Measurements from ENCODE around the gene BLVRB. TPM values are rescaled to one million over a fixed set of nuclear protein-coding genes. Genes with fewer than 3 reads are reported as not detected.
A peak's percentile ranks its signal among the peaks of the same experiment; 100 is the strongest.
"Not testable (repeated sequence)": the region's sequence is repeated elsewhere in the genome, so short reads cannot be mapped to it uniquely, and the experiment has no call there.

The BLVRB gene
- total and polyA plus RNA-seq, 9 of the 15 experiments (the other 6 are each of a cell fraction or from before 2014, with no cell fraction given): 81.1 to 749 (median 331) TPM

DNA sequence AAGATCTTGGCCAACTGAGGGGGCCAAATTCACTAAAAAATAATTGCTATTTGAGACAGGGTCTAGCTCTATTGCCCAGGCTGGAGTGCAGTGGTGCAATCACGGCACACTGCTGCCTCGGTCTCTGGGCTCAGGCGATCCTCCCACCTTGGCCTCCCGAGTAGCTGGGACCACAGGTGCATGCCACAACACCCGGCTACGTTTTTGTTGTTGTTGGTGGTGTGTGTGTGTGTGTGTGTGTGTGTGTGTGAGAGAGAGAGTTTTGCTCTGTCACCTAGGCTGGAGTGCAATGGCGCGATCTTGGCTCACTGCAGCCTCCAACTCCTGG lies 57.0 kb downstream of the BLVRB start:
- intact Hi-C loops (cut with micrococcal nuclease): not testable (repeated sequence)

More for the DNA sequence above, 57.0 kb downstream of the BLVRB start:
- CTCF ChIA-PET (ENCODE audit: low intra/inter-chr PET ratio); H3K9me3 ChIP-seq (replicated peaks; ENCODE audit: control insufficient read depth, insufficient read depth, low read depth, low read length); FAIRE-seq; H3K36me3 ChIP-seq (ENCODE audit: control insufficient read depth, insufficient read depth, low read length); H3K79me2 ChIP-seq (ENCODE audit: control insufficient read depth, insufficient read depth, low read length); H4K20me1 ChIP-seq (replicated peaks; ENCODE audit: control insufficient read depth, insufficient read depth, low read length); H3K9me1 ChIP-seq (ENCODE audit: control insufficient read depth, insufficient read depth, low read length); H3K4me3 ChIP-seq; DNase-seq (ENCODE audit: extremely low read depth in 1 of 4, low spot score in 3 of 4); BruUV-seq (replicated peaks); in situ Hi-C loops (cut with MboI); H3K27me3 ChIP-seq (ENCODE audit: control insufficient read depth in 2 of 2, insufficient read depth in 2 of 2, low read length in 2 of 2); ATAC-seq; TF ChIP-seq BRCA1 (IDR thresholded peaks at IDR 0.05): not testable (repeated sequence)
- peak overlapping the region; percentile 67 for H3K4me2 ChIP-seq (ENCODE audit: insufficient read depth, low read length)
- peak overlapping the region in 1 of 2 experiments; percentile 87; a peak in 1 of 4 replicates for H3K9ac ChIP-seq (ENCODE audit: insufficient read depth in 1 of 2, low read depth in 2 of 2, low read length in 2 of 2)
- peak overlapping the region; percentile 28; the same call in 1 of the 3 replicates for H3K27ac ChIP-seq (ENCODE audit: extremely low read depth, low read depth, low read length)
- POLR2A ChIA-PET: interaction anchor here (1.9 kb wide), 1 partner anchor 12 kb away, joined by 10 read pairs; no protein-coding TSS in a partner anchor
- H3K4me1 ChIP-seq (replicated peaks in 1 of 2; ENCODE audit: control insufficient read depth in 2 of 2, insufficient read depth in 2 of 2, low read length in 2 of 2): peaks cover 19 to 52% of the 10 kb centered on the region in 2 experiments; a peak in 4 of 5 replicates
- 52% methylated on average over 8 of the region's 8 CpGs for WGBS (ENCODE audit: insufficient coverage, low coverage, missing lambda C conversion rate)
- peak overlapping the region; percentile 85 for H2AFZ ChIP-seq (ENCODE audit: low read depth, low read length)
- TF ChIP-seq, protein P1, sequence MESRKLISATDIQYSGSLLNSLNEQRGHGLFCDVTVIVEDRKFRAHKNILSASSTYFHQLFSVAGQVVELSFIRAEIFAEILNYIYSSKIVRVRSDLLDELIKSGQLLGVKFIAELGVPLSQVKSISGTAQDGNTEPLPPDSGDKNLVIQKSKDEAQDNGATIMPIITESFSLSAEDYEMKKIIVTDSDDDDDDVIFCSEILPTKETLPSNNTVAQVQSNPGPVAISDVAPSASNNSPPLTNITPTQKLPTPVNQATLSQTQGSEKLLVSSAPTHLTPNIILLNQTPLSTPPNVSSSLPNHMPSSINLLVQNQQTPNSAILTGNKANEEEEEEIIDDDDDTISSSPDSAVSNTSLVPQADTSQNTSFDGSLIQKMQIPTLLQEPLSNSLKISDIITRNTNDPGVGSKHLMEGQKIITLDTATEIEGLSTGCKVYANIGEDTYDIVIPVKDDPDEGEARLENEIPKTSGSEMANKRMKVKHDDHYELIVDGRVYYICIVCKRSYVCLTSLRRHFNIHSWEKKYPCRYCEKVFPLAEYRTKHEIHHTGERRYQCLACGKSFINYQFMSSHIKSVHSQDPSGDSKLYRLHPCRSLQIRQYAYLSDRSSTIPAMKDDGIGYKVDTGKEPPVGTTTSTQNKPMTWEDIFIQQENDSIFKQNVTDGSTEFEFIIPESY (CRISPR knock-in tag; IDR thresholded peaks at IDR 0.05): peak; percentile 73; the same call in 1 of the 2 replicates
- peak; percentile 34; the same call in 1 of the 2 replicates for TF ChIP-seq DPF2 (IDR thresholded peaks at IDR 0.05)
- peak; percentile 99 for TF ChIP-seq ZNF121 (CRISPR knock-in tag; conservative IDR thresholded peaks at IDR 0.05)
- peak; percentile 86 for TF ChIP-seq BCOR (IDR thresholded peaks at IDR 0.05)
- TF ChIP-seq SMARCA5 (IDR thresholded peaks at IDR 0.05): 0 out of 2 replicates have a peak, but pooled peaks have one; percentile 51
- TF ChIP-seq KDM1A (IDR thresholded peaks at IDR 0.05): peak; percentile 53 to 77; a peak in 3 of 4 replicates
- TF ChIP-seq BRCA1 (CRISPR knock-in tag; IDR thresholded peaks at IDR 0.05): 0 out of 2 replicates have a peak, but pooled peaks have one; percentile 59
- TF ChIP-seq, protein P2, sequence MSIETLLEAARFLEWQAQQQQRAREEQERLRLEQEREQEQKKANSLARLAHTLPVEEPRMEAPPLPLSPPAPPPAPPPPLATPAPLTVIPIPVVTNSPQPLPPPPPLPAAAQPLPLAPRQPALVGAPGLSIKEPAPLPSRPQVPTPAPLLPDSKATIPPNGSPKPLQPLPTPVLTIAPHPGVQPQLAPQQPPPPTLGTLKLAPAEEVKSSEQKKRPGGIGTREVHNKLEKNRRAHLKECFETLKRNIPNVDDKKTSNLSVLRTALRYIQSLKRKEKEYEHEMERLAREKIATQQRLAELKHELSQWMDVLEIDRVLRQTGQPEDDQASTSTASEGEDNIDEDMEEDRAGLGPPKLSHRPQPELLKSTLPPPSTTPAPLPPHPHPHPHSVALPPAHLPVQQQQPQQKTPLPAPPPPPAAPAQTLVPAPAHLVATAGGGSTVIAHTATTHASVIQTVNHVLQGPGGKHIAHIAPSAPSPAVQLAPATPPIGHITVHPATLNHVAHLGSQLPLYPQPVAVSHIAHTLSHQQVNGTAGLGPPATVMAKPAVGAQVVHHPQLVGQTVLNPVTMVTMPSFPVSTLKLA (conservative IDR thresholded peaks at IDR 0.05): 0 out of 4 replicates have a peak, but pooled peaks of 1 of the 2 experiments have one; percentile 23

Measured in K562 (cell line).